Subcutaneous adipose tissue (tissue), 4 donors: ENCODE measurements around the gene RBM8A. TPM values are rescaled to one million over a fixed set of nuclear protein-coding genes. Genes with fewer than 3 reads are reported as not detected.

ENCODE experiments used
- CTCF ChIP-seq: fragments of 450-650 bp; IDR thresholded peaks from one replicate; pipeline ENCODE4 v1.5.1; 2016; ENCODE audit warnings: low read depth, mild to moderate bottlenecking, control low read depth, antibody characterized with exemption, moderate library complexity
- total RNA-seq, 4 donors: library from RNA; depleted of rRNA; stranded (reverse); fragments of >200 nt; gene quantifications; one replicate each; pipeline ENCODE4 v1.1.0, GENCODE V29; 2016

Gene RBM8A
- 100 to 1,000 TPM; 104 to 115 (median 107) TPM for total RNA-seq

GRCh38 chr1:145927063-145927886 is at the start of gene RBM8A:
Gene RBM8A (minus strand): TSS chr1:145927484. CDS start chr1:145927426, 58 bp downstream.
- TF ChIP-seq CTCF: no peak

GRCh38 chr1:145977016-145977415 is 49.7 kb upstream of the RBM8A start:
- TF ChIP-seq CTCF: no peak

GRCh38 chr1:145975216-145975615 is 47.9 kb upstream of the RBM8A start:
- TF ChIP-seq CTCF: no peak

- no peak for TF ChIP-seq CTCF
These were observed 47.4 kb upstream of the RBM8A start for GRCh38 chr1:145974721-145975120.

- TF ChIP-seq CTCF: no peak
These were observed 45.3 kb upstream of the RBM8A start for GRCh38 chr1:145972580-145972979.

GRCh38 chr1:145967288-145967687 is 40.0 kb upstream of the RBM8A start:
- no peak for TF ChIP-seq CTCF

GRCh38 chr1:145965119-145965744 is 37.9 kb upstream of the RBM8A start:
- TF ChIP-seq CTCF: no peak
